Smooth muscle cell (in vitro differentiated cells): Measurements from ENCODE around the gene FHOD3. TPM values are rescaled to one million over a fixed set of nuclear protein-coding genes. Genes with fewer than 3 reads are reported as not detected.

Experiments used
- DNase-seq: peaks from one replicate; lab custom pipeline; 2025; ENCODE audit not compliant: unreplicated experiment; lab: John Stamatoyannopoulos, UW
- H2AFZ ChIP-seq: fragments of 200-600 bp; sonication (generic); 2 replicates; pipeline ENCODE4 v1.6.0; 2016; ENCODE audit warnings: antibody characterized with exemption, low read depth, mild to moderate bottlenecking
- H3F3A ChIP-seq: fragments of 200-600 bp; sonication (generic); 2 replicates; pipeline ENCODE4 v1.6.0; 2017; ENCODE audit warnings: antibody characterized with exemption, low read depth
- H3K27ac ChIP-seq: fragments of 200-600 bp; sonication (generic); 2 replicates; pipeline ENCODE4 v1.5.1; 2016; ENCODE audit warnings: low read depth, mild to moderate bottlenecking
- H3K27me3 ChIP-seq: fragments of 200-600 bp; sonication (generic); 2 replicates; pipeline ENCODE4 v1.6.1; 2016; ENCODE audit warnings: low read depth, mild to moderate bottlenecking
- H3K36me3 ChIP-seq: fragments of 200-600 bp; sonication (generic); 2 replicates; pipeline ENCODE4 v1.5.1; 2016; ENCODE audit warnings: low read depth
- H3K4me1 ChIP-seq: fragments of 200-600 bp; sonication (generic); 2 replicates; pipeline ENCODE4 v1.5.1; 2016; ENCODE audit warnings: low read depth
- H3K4me2 ChIP-seq: fragments of 200-600 bp; sonication (generic); 2 replicates; pipeline ENCODE4 v1.6.0; 2016; ENCODE audit warnings: mild to moderate bottlenecking
- H3K4me3 ChIP-seq: fragments of 200-600 bp; sonication (generic); 2 replicates; pipeline ENCODE4 v1.5.1; 2016; ENCODE audit warnings: mild to moderate bottlenecking
- H3K79me2 ChIP-seq: fragments of 200-600 bp; sonication (generic); 2 replicates; pipeline ENCODE4 v1.6.0; 2016; ENCODE audit warnings: low read depth, mild to moderate bottlenecking
- H3K9ac ChIP-seq: fragments of 200-600 bp; sonication (generic); 2 replicates; pipeline ENCODE4 v1.6.0; 2016; ENCODE audit warnings: low read depth
- H3K9me3 ChIP-seq: fragments of 200-600 bp; sonication (generic); replicated peaks from 2 replicates; pipeline ENCODE4 v1.5.1; 2016; ENCODE audit warnings: low read depth
- H4K20me1 ChIP-seq: fragments of 200-600 bp; sonication (generic); 2 replicates; pipeline ENCODE4 v1.6.0; 2016; ENCODE audit warnings: low read depth
- CTCF ChIP-seq: fragments of 200-600 bp; sonication (generic); IDR thresholded peaks from 2 replicates; pipeline ENCODE4 v1.5.1; 2017; ENCODE audit warnings: borderline replicate concordance, mild to moderate bottlenecking, antibody characterized with exemption; ENCODE audit not compliant: insufficient read depth, poor library complexity, severe bottlenecking
- WGBS: methylation state at CpG from one replicate; pipeline ENCODE4 v1.1.7; 2016; ENCODE audit warnings: low lambda C conversion rate; 5-methylcytosine and 5-hydroxymethylcytosine counted together
- polyA plus RNA-seq: library from polyadenylated mRNA; unstranded; fragments of >200 nt; fragmentation: Nextera tagmentation; extraction: Ambion mirVana; gene quantifications from 2 replicates; pipeline ENCODE4 v1.2.1, GENCODE V29; 2016
- total RNA-seq: library from RNA; depleted of rRNA; stranded (reverse); fragments of >200 nt; gene quantifications from 2 replicates; pipeline ENCODE4 v1.2.3, GENCODE V29; 2014

FHOD3 gene
- total and polyA plus RNA-seq, 2 experiments from 2014 or later: 6.3 to 19.4 TPM

GRCh38 chr18:36450264-36450663 lies 152.8 kb downstream of the FHOD3 start:
- Histone ChIP-seq H3K4me3 (no peak overlapping the region), H3K79me2 (peaks cover 8% of the 10 kb centered on the region), H3K9ac (no peak overlapping the region), H3K4me1 (peaks cover 75% of the 10 kb centered on the region), H3K9me3 (no peaks in the 10 kb centered on the region), H3K36me3 (no peaks in the 10 kb centered on the region), H3K27ac (no peak overlapping the region), H2AFZ (no peak overlapping the region), H3K27me3 (no peaks in the 10 kb centered on the region), H3K4me2 (no peak overlapping the region), H3F3A (no peaks in the 10 kb centered on the region), H4K20me1 (no peaks in the 10 kb centered on the region)
- DNase-seq: no peak
- 79% methylated on average over 6 of the region's 6 CpGs for WGBS
- no peak for TF ChIP-seq CTCF

GRCh38 chr18:36451454-36452251 lies 154.1 kb downstream of the FHOD3 start:
- 85% methylated on average over 15 of the region's 15 CpGs for WGBS
- Histone ChIP-seq H3K27ac (peak overlapping the region; percentile 6), H3K4me1 (peaks cover 62% of the 10 kb centered on the region), H4K20me1 (no peaks in the 10 kb centered on the region), H3K9ac (no peak overlapping the region), H3K27me3 (no peaks in the 10 kb centered on the region), H3K4me2 (no peak overlapping the region), H3K36me3 (no peaks in the 10 kb centered on the region), H2AFZ (no peak overlapping the region), H3F3A (no peaks in the 10 kb centered on the region), H3K4me3 (no peak overlapping the region), H3K9me3 (no peaks in the 10 kb centered on the region), H3K79me2 (peaks cover 5% of the 10 kb centered on the region)
- no peak for TF ChIP-seq CTCF
- DNase-seq: no peak

- Histone ChIP-seq H3K79me2 (peaks cover 5% of the 10 kb centered on the region), H3K4me2 (no peak overlapping the region), H3K4me1 (peaks cover 44% of the 10 kb centered on the region), H4K20me1 (no peaks in the 10 kb centered on the region), H3F3A (no peaks in the 10 kb centered on the region), H3K27ac (no peak overlapping the region), H3K4me3 (no peak overlapping the region), H2AFZ (no peak overlapping the region), H3K27me3 (no peaks in the 10 kb centered on the region), H3K36me3 (no peaks in the 10 kb centered on the region), H3K9me3 (no peaks in the 10 kb centered on the region), H3K9ac (no peak overlapping the region)
- no peak for TF ChIP-seq CTCF
- 100% methylated on average over 2 of the region's 2 CpGs for WGBS
- no peak for DNase-seq
Observed at GRCh38 chr18:36454245-36454644, 156.7 kb downstream of the FHOD3 start.
